Measurements from ENCODE around the gene GTPBP3.
A peak's percentile ranks its signal among the peaks of the same experiment; 100 is the strongest.

GTPBP3 gene

GRCh38 chr19:17304386-17305215, 32.8 kb upstream of the GTPBP3 start:
- no peak overlapping the region for H3K4me3 ChIP-seq (ENCODE audit: control insufficient read depth, low read depth, low read length)
- no peak for TF ChIP-seq CTCF (IDR thresholded peaks at IDR 0.05; ENCODE audit: control insufficient read depth, insufficient read depth, low read depth, low read length, missing control alignments)
- DNase-seq (ENCODE audit: low read depth) = no peak

DNA sequence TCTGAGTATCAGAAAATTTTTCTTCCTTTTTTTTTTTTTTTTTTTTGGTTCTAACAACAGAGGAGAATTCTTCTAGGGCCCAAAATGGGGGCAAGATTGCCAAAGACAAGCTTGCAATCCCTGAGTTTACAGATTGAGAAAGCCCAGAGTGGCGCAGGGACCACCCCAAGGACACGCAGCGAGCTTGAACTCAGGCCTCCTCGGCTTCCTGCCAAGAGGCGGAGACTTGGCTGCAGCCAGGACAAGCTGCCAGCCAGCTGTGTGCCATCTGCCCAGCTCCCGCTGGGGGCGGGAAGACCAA, 32.2 kb upstream of the GTPBP3 start:
- H3K4me3 ChIP-seq (ENCODE audit: control insufficient read depth, low read depth, low read length) = peak overlapping the region; percentile 77
- DNase-seq (ENCODE audit: low read depth) = no peak
- no peak for TF ChIP-seq CTCF (IDR thresholded peaks at IDR 0.05; ENCODE audit: control insufficient read depth, insufficient read depth, low read depth, low read length, missing control alignments)

DNA sequence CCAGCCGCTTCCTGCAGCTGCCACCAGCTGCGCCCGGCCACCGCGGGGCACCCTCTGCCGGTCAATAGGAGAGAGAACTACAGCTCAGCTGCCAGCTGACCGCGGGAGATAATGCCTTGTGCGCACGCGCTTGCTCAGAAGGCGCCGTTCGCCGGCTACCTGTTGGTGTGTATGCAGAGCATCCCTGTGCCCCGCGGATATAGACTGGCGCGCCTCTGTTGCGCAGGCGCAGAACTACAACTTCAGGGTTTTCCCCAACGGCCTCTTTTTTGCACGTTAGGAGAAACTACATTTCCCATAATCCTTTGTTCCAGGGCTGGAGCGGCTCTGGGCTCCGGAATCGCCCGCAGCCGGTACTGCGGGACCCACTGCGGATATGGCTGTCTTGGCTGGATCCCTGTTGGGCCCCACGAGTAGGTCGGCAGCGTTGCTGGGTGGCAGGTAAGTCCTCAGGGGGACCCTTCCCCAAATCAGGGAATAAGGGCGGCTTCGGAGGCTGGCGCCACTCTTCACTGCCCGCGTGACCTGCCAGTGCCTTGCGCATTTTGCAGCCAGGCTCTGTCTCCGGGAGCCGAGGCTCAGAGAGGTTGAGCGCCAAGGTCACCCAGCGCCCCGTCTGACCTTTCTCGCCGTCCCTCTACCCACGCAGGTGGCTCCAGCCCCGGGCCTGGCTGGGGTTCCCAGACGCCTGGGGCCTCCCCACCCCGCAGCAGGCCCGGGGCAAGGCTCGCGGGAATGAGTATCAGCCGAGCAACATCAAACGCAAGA, 31.7 kb upstream of the GTPBP3 start, which contains the start of gene MRPL34:
Gene MRPL34, plus strand, starts transcription at position 356 of the 768 bp plus-strand sequence. Its CDS starts 21 bp downstream, at position 377.
- DNase-seq (ENCODE audit: low read depth) = peak; percentile 96
- peak; percentile 78 for TF ChIP-seq CTCF (IDR thresholded peaks at IDR 0.05; ENCODE audit: control insufficient read depth, insufficient read depth, low read depth, low read length, missing control alignments)
- peak within 1 kb of the TSS; percentile 77 for H3K4me3 ChIP-seq (ENCODE audit: control insufficient read depth, low read depth, low read length)

- peak overlapping the region; percentile 77 for H3K4me3 ChIP-seq (ENCODE audit: control insufficient read depth, low read depth, low read length)
- DNase-seq (ENCODE audit: low read depth) = no peak
- no peak for TF ChIP-seq CTCF (IDR thresholded peaks at IDR 0.05; ENCODE audit: control insufficient read depth, insufficient read depth, low read depth, low read length, missing control alignments)
Measured at GRCh38 chr19:17306285-17306714, 31.1 kb upstream of the GTPBP3 start.

DNA sequence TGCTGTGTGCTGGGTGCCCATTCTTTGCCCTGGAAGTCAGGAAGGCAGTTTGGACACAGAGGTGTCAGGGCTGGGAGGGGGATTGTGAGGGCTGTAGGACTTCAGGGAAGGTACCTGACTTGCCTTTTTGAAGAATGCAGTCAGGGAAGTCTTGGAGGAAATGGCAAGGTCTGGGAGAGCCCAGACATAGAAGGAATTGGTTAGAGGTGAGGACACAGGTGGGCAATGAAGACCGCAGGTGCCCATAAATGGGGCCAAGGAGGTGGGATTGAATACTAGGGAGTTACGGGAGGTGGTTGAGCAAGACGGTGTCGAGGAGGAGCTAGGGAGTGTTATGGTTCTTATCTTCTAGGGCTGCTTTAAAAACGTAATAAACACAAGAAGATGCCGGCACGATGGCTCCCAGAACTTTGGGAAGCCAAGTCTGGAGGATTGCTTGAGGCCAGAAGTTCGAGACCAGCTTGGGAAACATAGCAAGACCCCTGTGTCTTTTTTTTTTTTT, 29.4 kb upstream of the GTPBP3 start:
- TF ChIP-seq CTCF (IDR thresholded peaks at IDR 0.05; ENCODE audit: control insufficient read depth, insufficient read depth, low read depth, low read length, missing control alignments) = no peak
- DNase-seq (ENCODE audit: low read depth) = no peak
- H3K4me3 ChIP-seq (ENCODE audit: control insufficient read depth, low read depth, low read length) = no peak overlapping the region

GRCh38 chr19:17309198-17309964, 28.0 kb upstream of the GTPBP3 start, which contains the start of gene DDA1:
Gene DDA1, plus strand, starts transcription at chr19:17309563. Its CDS starts 92 bp downstream, at chr19:17309655.
- peak within 1 kb of the TSS; percentile 100 for H3K4me3 ChIP-seq (ENCODE audit: control insufficient read depth, low read depth, low read length)
- DNase-seq (ENCODE audit: low read depth) = peak; percentile 99
- TF ChIP-seq CTCF (IDR thresholded peaks at IDR 0.05; ENCODE audit: control insufficient read depth, insufficient read depth, low read depth, low read length, missing control alignments) = no peak

Measured in AG09309 (cell line).